ENCODE measurements around the gene WDR91. TPM values are rescaled to one million over a fixed set of nuclear protein-coding genes. Genes with fewer than 3 reads are reported as not detected.

WDR91 gene
- total RNA-seq, 1 experiment from 2014 or later, result 8.8 TPM

GRCh38 chr7:135189221-135189662, 22.1 kb downstream of the WDR91 start:
- Histone ChIP-seq H3K27me3 (ENCODE audit: control insufficient read depth, insufficient read depth, low read length) (no peaks in the 10 kb centered on the region), H3K36me3 (ENCODE audit: control insufficient read depth, insufficient read depth, low read length) (no peaks in the 10 kb centered on the region), H3K27ac (ENCODE audit: low read length) (no peak overlapping the region), H3K9me3 (ENCODE audit: control insufficient read depth, insufficient read depth, low read depth, low read length) (no peaks in the 10 kb centered on the region), H3K4me1 (ENCODE audit: control insufficient read depth, insufficient read depth, low read length) (no peaks in the 10 kb centered on the region), H3K4me3 (ENCODE audit: low read depth in 2 of 2, low read length in 2 of 2) (no peak overlapping the region)
- in situ Hi-C loops (cut with HindIII; ENCODE audit: low pct_unique_long_range_greater_than_20kb, low sequenced_read_pairs), result no loop called here
- no TSS peak for BruUV-seq (replicated peaks)
- ChIA-PET POLR2A (no interaction called here), CTCF (no interaction called here)
- intact Hi-C loops (cut with micrococcal nuclease; ENCODE audit: unreplicated experiment), result no loop called here
- DNase-seq (ENCODE audit: low read depth, low spot score), result no peak
- TF ChIP-seq SIN3A (IDR thresholded peaks at IDR 0.05; ENCODE audit: borderline replicate concordance, insufficient read depth, low read depth, low read length) (no peak), TCF7L2 (IDR thresholded peaks at IDR 0.05; ENCODE audit: low read depth, low read length) (no peak), POLR2AphosphoS5 (IDR thresholded peaks at IDR 0.05; ENCODE audit: low read depth, low read length) (no peak), REST (IDR thresholded peaks at IDR 0.05; ENCODE audit: insufficient read depth in 1 of 2, low read depth in 2 of 2, low read length in 1 of 2) (no peak), CTCF (IDR thresholded peaks at IDR 0.05) (no peak)
- ATAC-seq, result no peak

- H3K27me3 ChIP-seq (ENCODE audit: control insufficient read depth, insufficient read depth, low read length), result no peaks in the 10 kb centered on the region
- no peaks in the 10 kb centered on the region for H3K36me3 ChIP-seq (ENCODE audit: control insufficient read depth, insufficient read depth, low read length)
- CTCF ChIA-PET, result no interaction called here
- TF ChIP-seq CTCF (IDR thresholded peaks at IDR 0.05), result no peak
- TF ChIP-seq TCF7L2 (IDR thresholded peaks at IDR 0.05; ENCODE audit: low read depth, low read length), result no peak
- no peak for TF ChIP-seq SIN3A (IDR thresholded peaks at IDR 0.05; ENCODE audit: borderline replicate concordance, insufficient read depth, low read depth, low read length)
- TF ChIP-seq POLR2AphosphoS5 (IDR thresholded peaks at IDR 0.05; ENCODE audit: low read depth, low read length), result no peak
- TF ChIP-seq REST (IDR thresholded peaks at IDR 0.05; ENCODE audit: insufficient read depth in 1 of 2, low read depth in 2 of 2, low read length in 1 of 2), result no peak
- POLR2A ChIA-PET, result no interaction called here
- H3K4me3 ChIP-seq (ENCODE audit: low read depth in 2 of 2, low read length in 2 of 2), result no peak overlapping the region
- DNase-seq (ENCODE audit: low read depth, low spot score) (no peak), ATAC-seq (no peak)
- no peak overlapping the region for H3K27ac ChIP-seq (ENCODE audit: low read length)
- in situ Hi-C loops (cut with HindIII; ENCODE audit: low pct_unique_long_range_greater_than_20kb, low sequenced_read_pairs), result no loop called here
- H3K9me3 ChIP-seq (ENCODE audit: control insufficient read depth, insufficient read depth, low read depth, low read length), result no peaks in the 10 kb centered on the region
- H3K4me1 ChIP-seq (ENCODE audit: control insufficient read depth, insufficient read depth, low read length), result no peaks in the 10 kb centered on the region
- no TSS peak for BruUV-seq (replicated peaks)
- intact Hi-C loops (cut with micrococcal nuclease; ENCODE audit: unreplicated experiment), result no loop called here
Observed at GRCh38 chr7:135188298-135188984, 22.9 kb downstream of the WDR91 start.
